Chondrocyte (in vitro differentiated cells): Measurements from ENCODE around the gene VPS13D. TPM values are rescaled to one million over a fixed set of nuclear protein-coding genes. Genes with fewer than 3 reads are reported as not detected.

Source experiments
- DNase-seq: peaks from one replicate; pipeline ENCODE4 v3.0.0; 2021; ENCODE audit warnings: mixed read lengths, low spot score
- H3K27ac Mint-ChIP-seq: one replicate; pipeline ENCODE4 v1.8.0; 2021; ENCODE audit warnings: mild to moderate bottlenecking, moderate library complexity, mixed read lengths; ENCODE audit not compliant: unreplicated experiment
- H3K27me3 Mint-ChIP-seq: 2 replicates; pipeline ENCODE4 v1.8.0; 2021; ENCODE audit warnings: low read depth, mixed read lengths
- H3K36me3 Mint-ChIP-seq: 2 replicates; pipeline ENCODE4 v1.8.0; 2021; ENCODE audit warnings: low read depth, mixed read lengths
- H3K4me1 Mint-ChIP-seq: 2 replicates; pipeline ENCODE4 v1.8.0; 2021; ENCODE audit warnings: low read depth, mild to moderate bottlenecking, mixed read lengths
- H3K4me3 Mint-ChIP-seq: one replicate; pipeline ENCODE4 v1.8.0; 2021; ENCODE audit warnings: mild to moderate bottlenecking, moderate library complexity, mixed read lengths; ENCODE audit not compliant: unreplicated experiment
- H3K9me3 Mint-ChIP-seq: 2 replicates; pipeline ENCODE4 v1.8.0; 2021; ENCODE audit warnings: low read depth, mixed read lengths
- CTCF ChIP-seq: fragments of 200-600 bp; sonication (generic); IDR thresholded peaks from 2 replicates; pipeline ENCODE4 v1.5.0; 2021; ENCODE audit warnings: antibody characterized with exemption, mild to moderate bottlenecking, moderate library complexity
- long read RNA-seq: library from polyadenylated mRNA; stranded (forward); transcript quantifications from one replicate; pipeline ENCODE4 v2.0.0, GENCODE V29; 2021
- total RNA-seq: library from RNA; stranded (reverse); gene quantifications from 3 replicates; pipeline ENCODE4 v1.2.1, GENCODE V29; 2021

Gene VPS13D
- 39.4 to 51.2 TPM (median 40.0 TPM) in 3 replicates for total RNA-seq
- long read RNA-seq, partial matches to known transcripts = 24 of 28 reads
- long read RNA-seq, other reads (novel, unspliced or antisense) = 3 of 28 reads

DNA sequence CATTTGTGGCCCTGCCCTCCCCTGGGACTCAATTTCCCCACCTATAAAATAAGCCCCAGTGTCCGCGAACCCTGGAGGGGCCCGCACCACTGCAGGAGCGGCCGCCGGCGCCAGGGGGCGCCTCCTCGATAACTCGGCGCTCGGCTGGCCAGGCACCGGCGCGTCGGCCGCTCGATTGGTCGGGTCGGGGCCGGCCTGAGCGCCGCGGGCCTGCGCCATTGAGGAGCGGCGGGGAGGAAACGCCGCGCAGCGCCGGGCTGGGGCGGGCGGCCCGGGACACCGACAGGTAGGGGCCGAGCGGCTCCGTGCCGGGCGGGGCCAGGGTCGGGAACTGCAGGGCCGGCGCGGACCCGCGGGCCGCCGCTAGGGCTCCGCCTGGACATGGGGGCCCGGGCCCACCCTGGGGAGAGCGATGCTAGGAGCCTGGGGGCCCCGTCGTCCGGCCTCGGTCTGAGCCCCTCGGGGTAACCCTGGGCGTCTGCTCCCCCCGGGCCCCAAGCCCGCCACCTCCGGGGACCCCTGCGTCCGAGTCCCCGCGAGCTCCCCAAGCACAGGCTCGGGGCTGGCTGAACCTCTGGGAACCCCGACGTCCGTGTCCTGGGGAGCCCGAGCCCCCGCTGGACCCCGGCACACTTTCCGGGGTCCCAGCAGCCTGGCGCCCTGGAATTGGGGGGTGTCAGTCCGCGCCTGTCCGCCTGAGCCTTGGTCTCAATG is at the start of gene VPS13D:
Gene VPS13D, plus strand, starts transcription at position 196 of the 714 bp plus-strand sequence. CDS start 4,237 bp downstream, outside the sequence.
- Mint-ChIP-seq H3K9me3 (no peaks in the 10 kb centered on the region), H3K4me3 (peak within 1 kb of the TSS; percentile 75), H3K4me1 (peaks cover 10% of the 10 kb centered on the region), H3K27me3 (no peaks in the 10 kb centered on the region), H3K27ac (peak within 1 kb of the TSS; percentile 51), H3K36me3 (no peaks in the 10 kb centered on the region)
- peak; percentile 93 for DNase-seq
- peak; percentile 92 for TF ChIP-seq CTCF

DNA sequence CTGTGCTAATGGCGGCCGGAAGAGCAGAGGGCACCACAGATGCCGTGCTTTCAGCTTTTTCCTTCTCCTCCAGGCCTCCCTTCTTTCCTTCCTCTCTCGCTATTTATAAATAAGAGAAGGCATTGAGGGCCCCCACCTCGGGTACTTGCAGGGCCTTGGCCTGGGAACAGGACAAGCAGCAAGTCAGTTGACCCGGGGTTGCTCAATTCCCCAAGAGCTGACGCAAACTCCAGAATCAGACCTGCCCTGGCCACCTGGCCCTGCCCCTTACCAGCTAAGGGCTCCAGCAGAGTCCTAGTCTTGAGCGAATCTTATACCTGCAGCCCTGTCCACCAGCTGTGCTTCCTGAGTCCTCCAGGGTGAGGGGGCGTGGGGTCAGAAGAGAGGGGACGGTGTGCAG is 49.5 kb upstream of the VPS13D start:
- H3K27me3 Mint-ChIP-seq = no peaks in the 10 kb centered on the region
- H3K36me3 Mint-ChIP-seq = no peaks in the 10 kb centered on the region
- H3K27ac Mint-ChIP-seq = no peak overlapping the region
- no peak for DNase-seq
- H3K4me3 Mint-ChIP-seq = no peak overlapping the region
- no peaks in the 10 kb centered on the region for H3K9me3 Mint-ChIP-seq
- TF ChIP-seq CTCF = no peak
- peaks cover 24% of the 10 kb centered on the region for H3K4me1 Mint-ChIP-seq

- TF ChIP-seq CTCF = no peak
- no peaks in the 10 kb centered on the region for H3K36me3 Mint-ChIP-seq
- no peak for DNase-seq
- H3K4me3 Mint-ChIP-seq = no peak overlapping the region
- peaks cover 28% of the 10 kb centered on the region for H3K4me1 Mint-ChIP-seq
- no peak overlapping the region for H3K27ac Mint-ChIP-seq
- no peaks in the 10 kb centered on the region for H3K27me3 Mint-ChIP-seq
- no peaks in the 10 kb centered on the region for H3K9me3 Mint-ChIP-seq
Measured at GRCh38 chr1:12180903-12181302, 48.9 kb upstream of the VPS13D start.

GRCh38 chr1:12181568-12181967 is 48.3 kb upstream of the VPS13D start:
- Mint-ChIP-seq H3K4me3 (no peak overlapping the region), H3K36me3 (no peaks in the 10 kb centered on the region), H3K27ac (no peak overlapping the region), H3K9me3 (no peaks in the 10 kb centered on the region), H3K4me1 (peaks cover 29% of the 10 kb centered on the region), H3K27me3 (no peaks in the 10 kb centered on the region)
- DNase-seq = no peak
- TF ChIP-seq CTCF = no peak

GRCh38 chr1:12182410-12182984 is 47.3 kb upstream of the VPS13D start:
- H3K4me1 Mint-ChIP-seq = peaks cover 29% of the 10 kb centered on the region
- no peak for DNase-seq
- no peak for TF ChIP-seq CTCF
- H3K36me3 Mint-ChIP-seq = no peaks in the 10 kb centered on the region
- H3K27me3 Mint-ChIP-seq = peaks cover 2% of the 10 kb centered on the region
- no peak overlapping the region for H3K4me3 Mint-ChIP-seq
- H3K27ac Mint-ChIP-seq = no peak overlapping the region
- H3K9me3 Mint-ChIP-seq = no peaks in the 10 kb centered on the region
